ENCODE measurements around the gene CDC6. TPM values are rescaled to one million over a fixed set of nuclear protein-coding genes. Genes with fewer than 3 reads are reported as not detected.

Gene CDC6
- total and polyA plus RNA-seq, 8 donors: 0.71 to 3.3 (median 1.3) TPM

DNA sequence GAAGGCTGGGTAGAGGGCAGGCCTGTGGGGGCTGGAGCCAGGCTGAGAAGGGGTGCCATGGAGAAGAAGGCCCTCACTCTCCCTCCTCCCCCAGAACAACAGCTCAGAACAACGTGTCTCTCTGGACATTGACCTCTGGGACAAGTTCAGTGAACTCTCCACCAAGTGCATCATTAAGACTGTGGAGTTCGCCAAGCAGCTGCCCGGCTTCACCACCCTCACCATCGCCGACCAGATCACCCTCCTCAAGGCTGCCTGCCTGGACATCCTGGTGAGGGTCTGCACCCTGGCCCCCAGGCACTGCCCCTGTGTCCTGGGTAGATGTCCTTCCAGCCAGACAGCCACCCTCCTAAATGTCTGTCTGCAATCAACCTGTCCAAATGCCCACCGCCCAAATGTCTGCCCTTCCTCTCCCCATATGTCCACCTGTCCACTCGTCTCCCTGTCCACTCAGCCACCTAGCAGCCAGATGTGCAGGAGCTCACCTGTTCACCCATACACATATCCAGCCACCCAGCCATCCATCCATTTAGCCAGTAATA is 64.6 kb downstream of the CDC6 start:
- intact Hi-C loops (cut with DNase I): loop anchor here (5.0 kb wide), 2 partner anchors 50 to 140 kb away; no protein-coding TSS in a partner anchor
- no peak overlapping the region for H3K27ac ChIP-seq
- WGBS, 2 donors: 82 to 83% methylated on average over 7 of the region's 7 CpGs

GRCh38 chr17:40352779-40353394 is 65.2 kb downstream of the CDC6 start:
- DNase-seq: peak in 1 of 6 donors; percentile 44
- H3K9me3 ChIP-seq: no peaks in the 10 kb centered on the region
- FAIRE-seq: no peak
- intact Hi-C loops (cut with DNase I): loop anchor here (5.0 kb wide), 2 partner anchors 51 to 141 kb away; no protein-coding TSS in a partner anchor
- no peak for ATAC-seq
- no peak overlapping the region for H3K4me3 ChIP-seq
- H3K27me3 ChIP-seq: no peaks in the 10 kb centered on the region
- WGBS, 2 donors: 83 to 89% methylated on average over 9 of the region's 9 CpGs
- peaks cover 9 to 13% (median 13%) of the 10 kb centered on the region in 3 donors for H3K4me1 ChIP-seq
- no peak overlapping the region for H3K27ac ChIP-seq
- no peak for TF ChIP-seq CTCF (IDR thresholded peaks at IDR 0.05)
- peaks cover 0 to 10% (median 9%) of the 10 kb centered on the region in 3 donors for H3K36me3 ChIP-seq

More for the DNA sequence above, 64.6 kb downstream of the CDC6 start:
- peaks cover 0 to 10% (median 9%) of the 10 kb centered on the region in 3 donors for H3K36me3 ChIP-seq
- no peaks in the 10 kb centered on the region for H3K9me3 ChIP-seq
- H3K27me3 ChIP-seq: no peaks in the 10 kb centered on the region
- TF ChIP-seq CTCF (IDR thresholded peaks at IDR 0.05): no peak
- ATAC-seq (no peak), DNase-seq (peak in 1 of 6 donors; percentile 39), FAIRE-seq (no peak)
- peaks cover 10 to 14% (median 14%) of the 10 kb centered on the region in 3 donors for H3K4me1 ChIP-seq
- no peak overlapping the region for H3K4me3 ChIP-seq

Other genes with a start within 250 kb of the CDC6 start
- 10 to 100 TPM; 22.1 to 43.7 (median 29.1) TPM for gene MED24, start 233.5 kb upstream of the CDC6 start, total RNA-seq
- gene MED24, start 233.5 kb upstream of the CDC6 start, polyA plus RNA-seq: 10 to 100 TPM; 58.5 to 60.1 TPM
- 10 to 100 TPM; 13.8 to 28.1 (median 20.6) TPM for gene THRA, start 224.9 kb upstream of the CDC6 start, total RNA-seq
- gene THRA, start 224.9 kb upstream of the CDC6 start, polyA plus RNA-seq: 10 to 100 TPM; 22.4 to 35.7 TPM
- 10 to 100 TPM in 4 of 6 donors, 1 to 10 TPM in 2; 4.8 to 16.6 (median 11.2) TPM for gene NR1D1, start 187.3 kb upstream of the CDC6 start, total RNA-seq
- gene NR1D1, start 187.3 kb upstream of the CDC6 start, polyA plus RNA-seq: 10 to 100 TPM; 11.0 to 17.5 TPM
- gene MSL1, start 165.9 kb upstream of the CDC6 start, total RNA-seq: 10 to 100 TPM; 21.0 to 44.6 (median 29.2) TPM
- 100 to 1,000 TPM in 1 of 2 donors, 10 to 100 TPM in 1; 71.0 to 105 TPM for gene MSL1, start 165.9 kb upstream of the CDC6 start, polyA plus RNA-seq
- gene CASC3, start 147.3 kb upstream of the CDC6 start, total RNA-seq: 10 to 100 TPM; 31.3 to 46.2 (median 40.8) TPM
- gene CASC3, start 147.3 kb upstream of the CDC6 start, polyA plus RNA-seq: 10 to 100 TPM; 35.2 to 42.3 TPM
- 1 to 10 TPM; 2.6 to 4.9 (median 4.2) TPM for gene RAPGEFL1, start 110.4 kb upstream of the CDC6 start, total RNA-seq
- 10 to 100 TPM in 1 of 2 donors, 1 to 10 TPM in 1; 8.0 to 10.6 TPM for gene RAPGEFL1, start 110.4 kb upstream of the CDC6 start, polyA plus RNA-seq
- 10 to 100 TPM; 11.8 to 21.7 (median 14.6) TPM for gene WIPF2, start 68.6 kb upstream of the CDC6 start, total RNA-seq
- 1 to 10 TPM; 6.3 to 9.5 TPM for gene WIPF2, start 68.6 kb upstream of the CDC6 start, polyA plus RNA-seq
- gene RARA, start 21.3 kb downstream of the CDC6 start, total RNA-seq: 10 to 100 TPM in 3 of 6 donors, 1 to 10 TPM in 3; 6.8 to 19.7 (median 10.1) TPM
- 10 to 100 TPM; 14.7 to 15.0 TPM for gene RARA, start 21.3 kb downstream of the CDC6 start, polyA plus RNA-seq
- under 1 TPM in 5 of 6 donors, not detected in 1; 0.19 to 0.67 (median 0.40) TPM for gene GJD3, start 76.9 kb downstream of the CDC6 start, total RNA-seq
- gene GJD3, start 76.9 kb downstream of the CDC6 start, polyA plus RNA-seq: under 1 TPM in 1 of 2 donors, not detected in 1; 0.09 TPM
- gene TOP2A, start 130.0 kb downstream of the CDC6 start, total RNA-seq: 1 to 10 TPM in 3 of 6 donors, under 1 TPM in 3; 0.19 to 4.4 (median 1.2) TPM
- gene TOP2A, start 130.0 kb downstream of the CDC6 start, polyA plus RNA-seq: under 1 TPM; 0.42 to 0.76 TPM
- 100 to 1,000 TPM in 3 of 6 donors, 10 to 100 TPM in 3; 30.2 to 190 (median 80.4) TPM for gene IGFBP4, start 155.6 kb downstream of the CDC6 start, total RNA-seq
- 10 to 100 TPM; 58.7 to 72.3 TPM for gene IGFBP4, start 155.6 kb downstream of the CDC6 start, polyA plus RNA-seq
- gene TNS4, start 213.7 kb downstream of the CDC6 start, total RNA-seq: under 1 TPM in 2 of 6 donors, not detected in 4; 0.16 to 0.24 TPM
- gene TNS4, start 213.7 kb downstream of the CDC6 start, polyA plus RNA-seq: not detected